CD4-positive, CD25-positive, alpha-beta regulatory T cell (primary cell): ENCODE data around the gene TCAIM. TPM values are rescaled to one million over a fixed set of nuclear protein-coding genes. Genes with fewer than 3 reads are reported as not detected.

Experiments used
- ATAC-seq, 2 donors: fragments of 150-1000 bp; cut with Tn5 transposase; one replicate each; pipeline ENCODE4 v1.10.0; 2021; ENCODE audit warnings: low read depth in 2 of 2, moderate number of reproducible peaks in 2 of 2, moderate library complexity in 1 of 2
- DNase-seq, 3 donors: peaks; one replicate each; pipeline versions ENCODE4 v3.0.0 to v3.0.0-alpha.2; 2012 to 2022; ENCODE audit warnings: mixed read lengths in 1 of 3
- H3K27ac ChIP-seq: one replicate; pipeline ENCODE4 v1.7.0; 2013; ENCODE audit warnings: mild to moderate bottlenecking, low read length; ENCODE audit not compliant: insufficient read depth, poor library complexity, severe bottlenecking
- H3K27me3 ChIP-seq: one replicate; pipeline ENCODE4 v1.7.0; 2013; ENCODE audit warnings: low read length; ENCODE audit not compliant: control insufficient read depth, insufficient read depth
- H3K36me3 ChIP-seq: one replicate; pipeline ENCODE4 v1.7.0; 2013; ENCODE audit warnings: mild to moderate bottlenecking, low read length, moderate library complexity; ENCODE audit not compliant: control insufficient read depth, insufficient read depth
- H3K4me1 ChIP-seq: 2 replicates; pipeline ENCODE4 v1.7.0; 2013; ENCODE audit warnings: mild to moderate bottlenecking, low read length; ENCODE audit not compliant: insufficient read depth, control insufficient read depth, poor library complexity, severe bottlenecking
- H3K4me3 ChIP-seq: one replicate; pipeline ENCODE4 v1.7.0; 2013; ENCODE audit warnings: low read depth, mild to moderate bottlenecking, low read length, moderate library complexity
- H3K9me3 ChIP-seq, 2 experiments: 1 replicate in 1 of 2; 2 replicates in 1 of 2; pipeline ENCODE4 v1.7.0; 2013; ENCODE audit warnings: low read length in 2 of 2, mild to moderate bottlenecking in 1 of 2, moderate library complexity in 1 of 2; ENCODE audit not compliant: control insufficient read depth in 2 of 2
- H3K27ac Mint-ChIP-seq, 3 donors: one replicate each; pipeline ENCODE4 v1.8.0; 2020 to 2022; ENCODE audit warnings: mild to moderate bottlenecking in 3 of 3, mixed read lengths in 3 of 3, moderate library complexity in 2 of 3
- H3K27me3 Mint-ChIP-seq: one replicate; pipeline ENCODE4 v1.8.0; 2022; ENCODE audit warnings: mild to moderate bottlenecking, mixed read lengths
- H3K36me3 Mint-ChIP-seq: one replicate; pipeline ENCODE4 v1.8.0; 2020; ENCODE audit warnings: mixed read lengths
- H3K4me1 Mint-ChIP-seq, 4 donors: one replicate each; pipeline ENCODE4 v1.8.0; 2020 to 2022; ENCODE audit warnings: mixed read lengths in 4 of 4, mild to moderate bottlenecking in 1 of 4
- H3K4me3 Mint-ChIP-seq, 4 donors: one replicate each; pipeline ENCODE4 v1.8.0; 2020 to 2022; ENCODE audit warnings: mild to moderate bottlenecking in 4 of 4, mixed read lengths in 4 of 4, moderate library complexity in 3 of 4
- H3K9me3 Mint-ChIP-seq, 7 donors: one replicate each; pipeline ENCODE4 v1.8.0; 2020 to 2022; ENCODE audit warnings: mixed read lengths in 7 of 7, mild to moderate bottlenecking in 3 of 7, moderate library complexity in 2 of 7
- polyA plus RNA-seq, 4 donors: library from polyadenylated mRNA; unstranded; fragments of 300-500 nt; fragmentation: Illumina TruSeq; gene quantifications; one replicate each; pipeline ENCODE4 v1.2.3, GENCODE V29; 2021
- total RNA-seq: library from RNA; stranded (reverse); gene quantifications from one replicate; pipeline ENCODE4 v1.2.3, GENCODE V29; 2022

Gene TCAIM
- total and polyA plus RNA-seq, 5 donors from 2014 or later: 8.5 to 19.0 (median 17.6) TPM

DNA sequence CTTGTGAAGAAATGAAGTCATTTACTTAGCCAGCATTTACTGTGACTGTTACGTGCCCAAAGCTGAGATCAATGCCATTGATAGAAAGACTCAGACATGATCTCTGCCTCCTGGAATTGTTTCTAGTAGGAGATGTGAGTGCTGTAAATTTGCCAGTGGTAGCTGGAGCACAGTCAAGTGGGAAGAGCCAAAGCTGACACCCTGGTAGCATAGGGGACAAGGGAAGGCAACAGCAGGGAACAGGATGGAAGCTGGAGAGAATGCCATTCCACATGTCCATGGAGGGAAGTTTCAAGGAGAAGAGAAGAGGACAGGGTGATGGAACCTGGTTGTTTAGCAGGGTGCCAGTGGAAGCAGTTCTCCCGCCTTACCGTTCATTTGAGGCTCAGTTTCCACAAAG, 64.0 kb downstream of the TCAIM start:
- H3K9me3 Mint-ChIP-seq: no peaks in the 10 kb centered on the region
- no peak overlapping the region for H3K4me3 Mint-ChIP-seq
- peaks cover 0 to 2% (median 0%) of the 10 kb centered on the region in 4 donors for H3K4me1 Mint-ChIP-seq
- no peak for DNase-seq
- H3K4me3 ChIP-seq: no peak overlapping the region
- H3K4me1 ChIP-seq: no peaks in the 10 kb centered on the region
- ATAC-seq: no peak
- no peaks in the 10 kb centered on the region for H3K27me3 Mint-ChIP-seq
- H3K27me3 ChIP-seq: no peaks in the 10 kb centered on the region
- peak overlapping the region in 1 of 3 donors; percentile 89 for H3K27ac Mint-ChIP-seq
- no peaks in the 10 kb centered on the region for H3K9me3 ChIP-seq
- peaks cover 25% of the 10 kb centered on the region for H3K36me3 Mint-ChIP-seq
- H3K36me3 ChIP-seq: peaks cover 3% of the 10 kb centered on the region
- no peak overlapping the region for H3K27ac ChIP-seq

DNA sequence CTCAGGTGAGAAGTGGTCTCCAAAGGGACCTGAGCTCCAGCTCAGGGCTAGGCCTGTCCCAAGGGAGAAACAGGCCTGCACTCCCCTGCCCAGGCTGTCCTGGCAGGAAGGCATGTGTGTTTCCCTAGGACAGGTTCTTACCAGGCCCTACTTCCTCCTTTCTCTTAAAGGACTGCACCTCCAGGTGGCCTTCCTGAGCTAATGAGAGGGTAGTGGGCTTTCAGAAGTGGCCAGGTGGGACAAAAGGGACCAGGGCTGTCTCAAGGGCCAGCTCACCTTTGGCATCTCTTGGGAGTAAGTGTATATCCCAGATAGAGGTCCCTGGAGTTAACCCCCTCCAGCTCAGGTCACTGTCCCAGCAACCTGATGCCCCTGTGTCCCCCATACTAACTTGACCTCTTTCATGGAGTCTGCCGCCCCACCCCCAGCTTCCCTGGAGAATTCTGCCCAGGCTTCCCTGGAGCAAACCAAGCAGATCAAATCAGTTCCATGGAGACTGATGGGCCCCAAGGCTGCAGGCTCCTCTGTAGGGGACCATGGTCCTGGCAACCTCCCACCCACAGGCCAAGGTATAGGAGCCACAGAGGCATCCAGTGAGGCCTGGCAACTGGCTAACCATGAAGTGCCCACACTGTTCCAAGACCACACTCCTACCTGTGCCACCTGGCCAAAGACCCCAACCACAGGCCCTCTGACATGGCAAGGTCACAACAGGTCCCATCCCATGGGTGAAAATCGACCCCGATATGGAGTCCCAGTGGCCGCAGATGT, 71.3 kb downstream of the TCAIM start:
- H3K9me3 ChIP-seq: no peaks in the 10 kb centered on the region
- no peak overlapping the region for H3K4me3 Mint-ChIP-seq
- H3K4me1 Mint-ChIP-seq: no peaks in the 10 kb centered on the region
- H3K4me1 ChIP-seq: no peaks in the 10 kb centered on the region
- H3K4me3 ChIP-seq: no peak overlapping the region
- ATAC-seq (no peak), DNase-seq (no peak)
- H3K27ac ChIP-seq: no peak overlapping the region
- no peaks in the 10 kb centered on the region for H3K9me3 Mint-ChIP-seq
- H3K27me3 ChIP-seq: no peaks in the 10 kb centered on the region
- no peaks in the 10 kb centered on the region for H3K36me3 ChIP-seq
- no peaks in the 10 kb centered on the region for H3K27me3 Mint-ChIP-seq
- no peaks in the 10 kb centered on the region for H3K36me3 Mint-ChIP-seq
- no peak overlapping the region for H3K27ac Mint-ChIP-seq

DNA sequence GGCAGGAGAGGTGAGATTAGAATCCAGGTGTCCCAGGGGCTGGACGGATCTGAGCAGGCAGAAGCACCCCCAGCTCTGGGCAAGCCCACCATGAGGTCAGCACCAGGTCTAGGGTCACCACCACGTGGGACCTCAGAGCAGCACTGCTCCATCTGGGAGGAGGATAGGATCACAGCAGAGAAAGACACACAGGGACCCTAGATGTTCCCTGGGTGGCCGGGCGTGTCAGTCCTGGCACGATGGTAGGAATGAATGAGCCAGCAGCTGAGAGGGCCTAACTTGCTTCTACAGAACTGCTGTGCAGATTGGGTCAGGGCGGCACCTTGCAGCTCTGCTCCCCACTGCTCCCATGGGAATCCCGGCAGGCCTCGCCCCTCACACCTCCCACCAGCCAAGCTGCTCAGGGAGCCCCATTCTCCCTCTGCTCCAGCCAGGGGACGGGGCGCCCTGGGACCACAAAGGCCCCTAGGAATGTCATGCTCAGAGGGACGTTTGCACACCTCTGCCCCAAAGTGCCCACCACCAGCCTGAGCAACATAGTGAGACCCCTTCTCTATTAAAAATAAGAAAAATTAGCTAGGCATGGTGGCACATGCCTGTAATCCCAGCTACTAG, 72.6 kb downstream of the TCAIM start:
- Mint-ChIP-seq H3K4me3 (no peak overlapping the region), H3K36me3 (no peaks in the 10 kb centered on the region), H3K27ac (no peak overlapping the region), H3K27me3 (no peaks in the 10 kb centered on the region), H3K9me3 (no peaks in the 10 kb centered on the region), H3K4me1 (no peaks in the 10 kb centered on the region)
- no peak overlapping the region for H3K4me3 ChIP-seq
- H3K27ac ChIP-seq: no peak overlapping the region
- H3K36me3 ChIP-seq: no peaks in the 10 kb centered on the region
- H3K27me3 ChIP-seq: no peaks in the 10 kb centered on the region
- ATAC-seq (no peak), DNase-seq (no peak)
- no peaks in the 10 kb centered on the region for H3K4me1 ChIP-seq
- no peaks in the 10 kb centered on the region for H3K9me3 ChIP-seq

DNA sequence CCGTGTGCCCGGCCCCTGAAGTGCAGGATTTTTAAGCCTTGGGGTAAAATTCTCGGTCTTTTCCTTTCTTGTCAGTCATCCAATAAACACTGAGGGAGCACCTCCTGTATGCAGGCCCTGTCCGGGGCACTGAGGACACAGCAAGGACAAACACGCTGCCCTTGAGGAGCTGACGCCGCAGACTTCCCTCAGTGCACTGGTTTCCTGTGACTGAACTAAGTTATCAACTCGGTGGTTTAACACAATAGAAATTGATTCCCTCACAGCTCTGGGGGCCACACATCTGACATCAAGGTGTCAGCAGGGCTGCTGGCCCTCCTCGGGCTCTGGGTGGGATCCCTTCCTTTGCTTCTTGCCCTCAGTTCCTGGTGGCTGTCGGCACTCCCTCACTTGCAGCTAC, 73.8 kb downstream of the TCAIM start:
- no peaks in the 10 kb centered on the region for H3K4me1 ChIP-seq
- Mint-ChIP-seq H3K4me1 (no peaks in the 10 kb centered on the region), H3K9me3 (no peaks in the 10 kb centered on the region), H3K27me3 (no peaks in the 10 kb centered on the region), H3K36me3 (no peaks in the 10 kb centered on the region), H3K4me3 (no peak overlapping the region), H3K27ac (peak overlapping the region in 1 of 3 donors; percentile 73)
- H3K27ac ChIP-seq: no peak overlapping the region
- no peak for ATAC-seq
- H3K4me3 ChIP-seq: no peak overlapping the region
- no peak for DNase-seq
- H3K9me3 ChIP-seq: no peaks in the 10 kb centered on the region
- H3K27me3 ChIP-seq: no peaks in the 10 kb centered on the region
- H3K36me3 ChIP-seq: no peaks in the 10 kb centered on the region

DNA sequence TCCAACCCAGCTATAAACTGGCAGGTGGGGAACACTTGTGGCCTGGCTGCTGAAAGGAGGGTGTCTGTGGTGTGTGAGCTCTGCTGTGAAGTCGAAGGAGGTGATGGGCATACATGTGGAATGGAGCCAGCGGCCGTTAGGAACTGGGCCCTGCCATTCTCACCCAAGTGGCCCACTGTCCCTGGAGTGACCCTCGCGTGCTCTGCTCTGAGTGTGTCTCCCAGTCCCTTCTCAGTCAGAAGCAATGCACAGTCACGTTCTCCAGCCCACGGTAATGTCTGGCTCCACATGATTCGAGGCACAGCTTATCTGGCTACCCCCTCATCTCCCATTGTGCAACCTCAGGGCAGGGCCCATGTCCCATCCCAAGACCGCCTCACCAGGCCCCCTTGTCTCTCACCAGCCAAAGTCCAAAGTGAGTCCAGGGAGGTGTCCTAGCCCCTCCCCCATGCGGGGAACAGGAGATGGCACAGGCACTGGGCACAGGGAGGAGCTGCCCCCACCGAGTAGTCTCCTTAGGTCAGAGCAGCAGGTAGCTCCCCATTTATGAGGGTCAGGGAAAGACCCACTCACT, 76.0 kb downstream of the TCAIM start:
- no peak for ATAC-seq
- Mint-ChIP-seq H3K4me1 (no peaks in the 10 kb centered on the region), H3K9me3 (peaks cover 0 to 5% (median 0%) of the 10 kb centered on the region in 7 donors), H3K36me3 (no peaks in the 10 kb centered on the region), H3K27ac (no peak overlapping the region), H3K4me3 (no peak overlapping the region), H3K27me3 (no peaks in the 10 kb centered on the region)
- H3K9me3 ChIP-seq: no peaks in the 10 kb centered on the region
- DNase-seq: no peak
- no peaks in the 10 kb centered on the region for H3K27me3 ChIP-seq
- H3K27ac ChIP-seq: no peak overlapping the region
- H3K4me3 ChIP-seq: no peak overlapping the region
- no peaks in the 10 kb centered on the region for H3K4me1 ChIP-seq
- H3K36me3 ChIP-seq: no peaks in the 10 kb centered on the region

DNA sequence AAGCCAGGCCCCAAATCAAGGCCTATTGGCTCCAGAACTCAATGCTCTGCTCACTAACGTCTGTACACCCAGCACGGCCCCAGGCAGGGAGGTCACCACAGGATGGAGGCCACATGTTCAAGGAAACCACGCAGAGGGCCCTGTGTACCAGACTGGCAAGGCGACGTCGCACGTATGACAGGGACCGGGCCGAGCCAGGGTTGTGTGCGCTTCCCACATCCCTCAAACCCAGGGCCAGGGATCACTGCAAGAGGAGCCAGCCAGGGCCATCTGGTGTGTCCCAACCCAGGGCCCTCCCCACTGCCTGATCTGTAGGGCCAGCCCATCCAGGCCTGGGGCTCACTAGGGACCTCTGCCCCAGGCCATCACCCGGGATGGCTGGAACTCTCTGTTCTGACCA, 76.9 kb downstream of the TCAIM start:
- H3K4me3 ChIP-seq: no peak overlapping the region
- Mint-ChIP-seq H3K27me3 (no peaks in the 10 kb centered on the region), H3K36me3 (no peaks in the 10 kb centered on the region), H3K4me1 (no peaks in the 10 kb centered on the region), H3K4me3 (no peak overlapping the region), H3K9me3 (peaks cover 0 to 5% (median 0%) of the 10 kb centered on the region in 7 donors), H3K27ac (no peak overlapping the region)
- no peaks in the 10 kb centered on the region for H3K9me3 ChIP-seq
- H3K36me3 ChIP-seq: no peaks in the 10 kb centered on the region
- no peaks in the 10 kb centered on the region for H3K27me3 ChIP-seq
- DNase-seq: no peak
- ATAC-seq: no peak
- no peaks in the 10 kb centered on the region for H3K4me1 ChIP-seq
- H3K27ac ChIP-seq: no peak overlapping the region

DNA sequence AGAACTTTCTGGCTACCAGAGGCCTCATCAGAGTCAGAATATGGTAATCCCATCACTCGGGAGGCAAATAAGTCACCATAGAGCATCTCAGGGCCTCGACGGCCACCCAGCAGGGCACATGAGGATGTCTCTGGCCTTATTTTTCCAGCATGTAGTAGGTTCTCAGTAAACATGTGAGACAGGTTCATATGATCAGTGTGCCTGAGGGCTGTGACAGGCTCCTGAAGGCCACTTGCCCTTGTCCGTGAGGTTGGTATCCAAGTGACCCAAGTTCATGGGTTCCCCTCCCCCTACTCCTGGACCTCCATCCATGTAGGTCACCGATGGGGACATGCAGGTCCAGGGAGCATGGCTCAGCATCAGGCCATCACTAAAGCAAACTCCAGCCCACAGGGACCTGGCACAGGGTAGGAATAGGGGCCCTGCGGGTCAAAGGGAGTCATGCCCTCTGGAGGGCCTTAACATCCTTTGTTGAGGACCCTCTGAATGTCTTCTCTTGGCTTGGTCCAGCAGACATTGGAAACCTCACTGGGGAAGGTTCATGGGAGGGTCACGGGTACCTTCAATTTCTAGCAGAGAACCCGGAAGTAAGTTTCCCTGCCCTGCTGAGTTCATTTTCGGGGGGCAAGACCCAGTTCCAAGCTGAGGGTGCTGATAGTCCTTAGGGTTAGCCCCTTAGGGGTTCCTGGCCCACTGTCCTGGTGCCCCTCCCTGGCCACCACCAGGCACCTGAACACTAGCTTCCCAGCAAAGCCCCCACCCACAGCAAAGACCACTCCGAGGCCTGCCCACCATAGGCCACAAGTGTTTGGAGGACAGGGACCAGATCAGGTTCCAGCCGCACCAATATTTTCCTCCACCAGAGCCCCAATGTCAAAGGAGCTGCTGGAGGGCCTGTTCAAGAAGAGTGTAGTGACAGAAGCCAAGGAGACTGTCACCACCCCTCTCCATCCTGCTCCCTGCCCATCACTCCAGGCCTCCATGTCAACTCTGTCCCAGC, 77.8 kb downstream of the TCAIM start:
- H3K4me3 Mint-ChIP-seq: no peak overlapping the region
- H3K4me1 Mint-ChIP-seq: no peaks in the 10 kb centered on the region
- Histone ChIP-seq H3K9me3 (no peaks in the 10 kb centered on the region), H3K27me3 (no peaks in the 10 kb centered on the region), H3K4me1 (no peaks in the 10 kb centered on the region), H3K4me3 (no peak overlapping the region), H3K36me3 (no peaks in the 10 kb centered on the region), H3K27ac (no peak overlapping the region)
- H3K36me3 Mint-ChIP-seq: no peaks in the 10 kb centered on the region
- DNase-seq (no peak), ATAC-seq (no peak)
- H3K27me3 Mint-ChIP-seq: peaks cover 5% of the 10 kb centered on the region
- H3K27ac Mint-ChIP-seq: peak overlapping the region in 1 of 3 donors; percentile 32
- peaks cover 0 to 5% (median 0%) of the 10 kb centered on the region in 7 donors for H3K9me3 Mint-ChIP-seq
